ENCODE results near the gene RBBP6.
"Not testable (repeated sequence)": the region's sequence is repeated elsewhere in the genome, so short reads cannot be mapped to it uniquely, and the experiment has no call there.

The RBBP6 gene

GRCh38 chr16:24589997-24590396, 50.6 kb downstream of the RBBP6 start:
- TF ChIP-seq CTCF (conservative IDR thresholded peaks at IDR 0.05), result no peak

GRCh38 chr16:24598777-24599437, 59.5 kb downstream of the RBBP6 start:
- H3K27ac ChIP-seq, result no peak overlapping the region
- no peak for TF ChIP-seq CTCF (conservative IDR thresholded peaks at IDR 0.05)

More at GRCh38 chr16:24589997-24590396, 50.6 kb downstream of the RBBP6 start:
- H3K27ac ChIP-seq, result no peak overlapping the region

GRCh38 chr16:24609417-24609739, 70.0 kb downstream of the RBBP6 start:
- no peak for TF ChIP-seq CTCF (conservative IDR thresholded peaks at IDR 0.05)
- no peak overlapping the region for H3K27ac ChIP-seq

GRCh38 chr16:24609740-24610415, 70.5 kb downstream of the RBBP6 start:
- H3K27ac ChIP-seq, result no peak overlapping the region
- no peak for TF ChIP-seq CTCF (conservative IDR thresholded peaks at IDR 0.05)

- H3K27ac ChIP-seq, result no peak overlapping the region
- TF ChIP-seq CTCF (conservative IDR thresholded peaks at IDR 0.05), result no peak
Observed at GRCh38 chr16:24610416-24610755, 71.0 kb downstream of the RBBP6 start.

- TF ChIP-seq CTCF (conservative IDR thresholded peaks at IDR 0.05), result no peak
- H3K27ac ChIP-seq, result no peak overlapping the region
Observed at GRCh38 chr16:24611310-24611709, 71.9 kb downstream of the RBBP6 start.

- TF ChIP-seq CTCF (conservative IDR thresholded peaks at IDR 0.05), result no peak
- H3K27ac ChIP-seq, result no peak overlapping the region
Observed at GRCh38 chr16:24612656-24613055, 73.3 kb downstream of the RBBP6 start.

- H3K27ac ChIP-seq, result not testable (repeated sequence)
Observed at GRCh38 chr16:24613267-24613666, 73.9 kb downstream of the RBBP6 start.
